ENCODE results near the gene MRPL40.

DNA sequence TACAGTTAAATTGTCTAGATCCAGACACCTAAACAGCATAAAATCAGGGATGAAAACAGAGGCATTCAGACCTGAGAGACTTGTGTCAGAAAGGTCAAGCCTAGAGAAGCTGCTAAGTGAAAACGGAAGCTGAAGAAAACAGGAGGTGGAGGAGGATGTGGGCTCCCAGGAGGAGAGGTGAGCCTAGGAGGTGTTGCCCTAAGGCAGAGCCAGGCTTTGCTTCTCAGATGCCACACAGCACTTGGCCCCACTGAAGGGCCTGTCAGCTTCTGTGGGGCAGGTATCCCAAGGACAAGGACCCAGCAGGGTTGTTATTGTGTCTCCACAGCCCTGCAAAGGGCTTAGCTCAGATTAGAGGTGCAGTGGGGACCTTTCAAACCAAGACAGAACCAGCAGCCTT, 32.2 kb downstream of the MRPL40 start:
- TF ChIP-seq EZH2phosphoT487 (IDR thresholded peaks at IDR 0.05; ENCODE audit: low read length) (no peak), EZH2 (optimal IDR thresholded peaks at IDR 0.05; ENCODE audit: low read depth, low read length) (no peak)

All from MM.1S (cell line).